BJ (cell line): Measurements from ENCODE around the gene DUSP28. TPM values are rescaled to one million over a fixed set of nuclear protein-coding genes. Genes with fewer than 3 reads are reported as not detected.
"Not testable (repeated sequence)": the region's sequence is repeated elsewhere in the genome, so short reads cannot be mapped to it uniquely, and the experiment has no call there.

ENCODE experiments used
- CTCF ChIA-PET: fragments of 350-600 bp; formaldehyde crosslinking; extraction: SDS; loops from one replicate; lab custom pipeline; 2021; ENCODE audit warnings: antibody characterized with exemption, inconsistent platforms; lab: Yijun Ruan, JAX
- POLR2A ChIA-PET: fragments of 300-600 bp; sonication (Branson Sonifier 250); formaldehyde crosslinking; extraction: SDS; loops from one replicate; lab custom pipeline; 2021; ENCODE audit warnings: antibody characterized with exemption; lab: Charles Lee
- DNase-seq: peaks from one replicate; pipeline ENCODE4 v3.0.0-alpha.2; 2011; ENCODE audit warnings: low read depth
- H3K27me3 ChIP-seq: 2 replicates; pipeline ENCODE4 v1.6.0; 2011; ENCODE audit warnings: low read length; ENCODE audit not compliant: control insufficient read depth, insufficient read depth
- H3K36me3 ChIP-seq: 2 replicates; pipeline ENCODE4 v1.5.1; 2011; ENCODE audit warnings: low read length; ENCODE audit not compliant: control insufficient read depth, insufficient read depth
- H3K4me3 ChIP-seq: 2 replicates; pipeline ENCODE4 v1.5.1; 2011; ENCODE audit warnings: low read depth, mild to moderate bottlenecking, control low read depth, low read length
- CTCF ChIP-seq: IDR thresholded peaks from 2 replicates; pipeline ENCODE4 v1.5.1; 2011; ENCODE audit warnings: low read depth, mild to moderate bottlenecking, control low read depth, inconsistent platforms, low read length, moderate library complexity; ENCODE audit not compliant: insufficient read depth
- polyA plus RNA-seq: library from polyadenylated mRNA; depleted of rRNA; stranded (reverse); fragments of >200 nt; gene quantifications from 2 replicates; pipeline ENCODE4 v1.2.3, GENCODE V29; 2011

DUSP28 gene
- polyA plus RNA-seq, 1 experiment = 3.1 TPM

GRCh38 chr2:240560480-240561324 lies 545 bp downstream of the DUSP28 start:
- TF ChIP-seq CTCF = peak; percentile 52

GRCh38 chr2:240561325-240561971 lies 1.3 kb downstream of the DUSP28 start:
- no peaks in the 10 kb centered on the region for H3K36me3 ChIP-seq
- H3K4me3 ChIP-seq = peak overlapping the region; percentile 76
- CTCF ChIA-PET = interaction anchor here (0.7 to 1.8 kb wide), 6 partner anchors 9 to 48 kb away, joined by 3 to 12 read pairs (median 4); no protein-coding TSS in a partner anchor
- POLR2A ChIA-PET = no interaction called here
- peak; percentile 39 for DNase-seq
- no peaks in the 10 kb centered on the region for H3K27me3 ChIP-seq
- no peak for TF ChIP-seq CTCF

More at GRCh38 chr2:240560480-240561324, 545 bp downstream of the DUSP28 start:
- CTCF ChIA-PET = interaction anchor here (1.4 to 1.8 kb wide), 5 partner anchors 9 to 47 kb away, joined by 3 to 12 read pairs (median 3); no protein-coding TSS in a partner anchor
- peak overlapping the region; percentile 76 for H3K4me3 ChIP-seq
- H3K36me3 ChIP-seq = no peaks in the 10 kb centered on the region
- H3K27me3 ChIP-seq = no peaks in the 10 kb centered on the region
- DNase-seq = peak; percentile 81
- POLR2A ChIA-PET = interaction anchor here (0.6 to 0.7 kb wide), 2 partner anchors 61 to 126 kb away, joined by 3 to 4 read pairs; no protein-coding TSS in a partner anchor

GRCh38 chr2:240563231-240563630 lies 3.1 kb downstream of the DUSP28 start:
- H3K27me3 ChIP-seq, H3K36me3 ChIP-seq, H3K4me3 ChIP-seq, DNase-seq: not testable (repeated sequence)
- ChIA-PET POLR2A (interaction anchor here (0.5 kb wide), 1 partner anchor 24 kb away, joined by 4 read pairs; no protein-coding TSS in a partner anchor), CTCF (interaction anchor here (0.8 to 1.0 kb wide), 2 partner anchors 10 to 15 kb away, joined by 3 read pairs; no protein-coding TSS in a partner anchor)

GRCh38 chr2:240563951-240564560 lies 3.9 kb downstream of the DUSP28 start:
- no peak for DNase-seq
- H3K27me3 ChIP-seq = no peaks in the 10 kb centered on the region
- no peak for TF ChIP-seq CTCF
- H3K4me3 ChIP-seq = no peak overlapping the region
- CTCF ChIA-PET = interaction anchor here (0.5 to 2.2 kb wide), 5 partner anchors 10 to 795 kb away, joined by 3 to 6 read pairs (median 4); no protein-coding TSS in a partner anchor
- H3K36me3 ChIP-seq = no peaks in the 10 kb centered on the region
- POLR2A ChIA-PET = no interaction called here

GRCh38 chr2:240564561-240565332 lies 4.6 kb downstream of the DUSP28 start:
- DNase-seq = no peak
- CTCF ChIA-PET = interaction anchor here (1.1 to 3.1 kb wide), 4 partner anchors 11 to 27 kb away, joined by 4 to 34 read pairs (median 6); partner anchors contain the start of gene CAPN10

More at GRCh38 chr2:240564561-240565332, 4.6 kb downstream of the DUSP28 start:
- Histone ChIP-seq H3K27me3 (no peaks in the 10 kb centered on the region), H3K36me3 (no peaks in the 10 kb centered on the region), H3K4me3 (no peak overlapping the region)
- POLR2A ChIA-PET = no interaction called here
- no peak for TF ChIP-seq CTCF
